ENCODE data around the gene CD24.

DNA sequence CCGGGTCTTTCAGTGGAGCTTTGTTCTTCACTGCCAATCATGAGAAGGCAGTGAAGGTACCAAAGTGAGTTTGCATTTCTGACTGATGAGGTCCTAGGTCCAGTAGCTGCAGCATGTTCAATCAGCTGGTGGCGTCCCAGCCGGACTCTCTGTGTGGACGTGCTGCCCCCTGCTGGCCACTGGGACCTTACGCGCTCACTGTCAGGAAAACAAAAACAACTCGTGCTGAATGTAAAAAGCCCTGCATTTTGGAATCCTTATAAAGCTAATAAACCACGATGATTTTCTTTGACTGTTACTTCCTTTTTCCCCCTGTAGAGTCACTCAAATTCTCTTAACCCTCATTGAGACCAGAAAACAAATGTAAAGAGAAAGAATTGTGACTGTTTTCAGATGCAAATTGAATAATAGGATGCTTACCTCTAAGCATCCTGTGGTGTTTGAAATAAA is 4.9 kb upstream of the CD24 start:
- TF ChIP-seq, protein P1, sequence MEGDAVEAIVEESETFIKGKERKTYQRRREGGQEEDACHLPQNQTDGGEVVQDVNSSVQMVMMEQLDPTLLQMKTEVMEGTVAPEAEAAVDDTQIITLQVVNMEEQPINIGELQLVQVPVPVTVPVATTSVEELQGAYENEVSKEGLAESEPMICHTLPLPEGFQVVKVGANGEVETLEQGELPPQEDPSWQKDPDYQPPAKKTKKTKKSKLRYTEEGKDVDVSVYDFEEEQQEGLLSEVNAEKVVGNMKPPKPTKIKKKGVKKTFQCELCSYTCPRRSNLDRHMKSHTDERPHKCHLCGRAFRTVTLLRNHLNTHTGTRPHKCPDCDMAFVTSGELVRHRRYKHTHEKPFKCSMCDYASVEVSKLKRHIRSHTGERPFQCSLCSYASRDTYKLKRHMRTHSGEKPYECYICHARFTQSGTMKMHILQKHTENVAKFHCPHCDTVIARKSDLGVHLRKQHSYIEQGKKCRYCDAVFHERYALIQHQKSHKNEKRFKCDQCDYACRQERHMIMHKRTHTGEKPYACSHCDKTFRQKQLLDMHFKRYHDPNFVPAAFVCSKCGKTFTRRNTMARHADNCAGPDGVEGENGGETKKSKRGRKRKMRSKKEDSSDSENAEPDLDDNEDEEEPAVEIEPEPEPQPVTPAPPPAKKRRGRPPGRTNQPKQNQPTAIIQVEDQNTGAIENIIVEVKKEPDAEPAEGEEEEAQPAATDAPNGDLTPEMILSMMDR (IDR thresholded peaks at IDR 0.05), result peak; percentile 81 to 97 (median 94)
- no peak for TF ChIP-seq POLR2A (IDR thresholded peaks at IDR 0.05)

Data from esophagus squamous epithelium (tissue), 4 donors.